GM18861 (cell line): Measurements from ENCODE around the gene KCNAB2.

Source experiments
- ATAC-seq: cut with Tn5 transposase; IDR thresholded peaks from one replicate; pipeline ENCODE4 v1.9.1; 2021; ENCODE audit not compliant: unreplicated experiment

The KCNAB2 gene

DNA sequence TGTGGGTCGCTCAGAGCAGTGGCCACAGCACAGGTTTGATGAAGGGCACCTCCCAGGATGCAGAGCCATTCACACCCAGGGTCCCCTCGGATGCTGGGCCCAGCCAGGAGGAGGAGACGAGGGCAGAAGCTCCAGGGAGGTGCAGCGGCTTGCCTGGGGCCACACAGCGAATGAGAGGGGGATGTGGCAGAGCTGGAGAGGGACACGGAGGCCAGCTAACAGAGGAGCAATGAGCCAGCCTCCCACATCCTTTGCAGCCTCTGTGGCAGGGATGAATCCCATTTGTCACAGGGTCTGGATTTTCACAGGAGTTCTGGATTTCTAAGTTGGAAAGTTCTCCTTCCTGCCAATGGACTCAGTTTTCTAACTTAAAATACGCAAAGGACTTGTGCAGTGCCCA lies 98.5 kb downstream of the KCNAB2 start:
- ATAC-seq, result no peak

DNA sequence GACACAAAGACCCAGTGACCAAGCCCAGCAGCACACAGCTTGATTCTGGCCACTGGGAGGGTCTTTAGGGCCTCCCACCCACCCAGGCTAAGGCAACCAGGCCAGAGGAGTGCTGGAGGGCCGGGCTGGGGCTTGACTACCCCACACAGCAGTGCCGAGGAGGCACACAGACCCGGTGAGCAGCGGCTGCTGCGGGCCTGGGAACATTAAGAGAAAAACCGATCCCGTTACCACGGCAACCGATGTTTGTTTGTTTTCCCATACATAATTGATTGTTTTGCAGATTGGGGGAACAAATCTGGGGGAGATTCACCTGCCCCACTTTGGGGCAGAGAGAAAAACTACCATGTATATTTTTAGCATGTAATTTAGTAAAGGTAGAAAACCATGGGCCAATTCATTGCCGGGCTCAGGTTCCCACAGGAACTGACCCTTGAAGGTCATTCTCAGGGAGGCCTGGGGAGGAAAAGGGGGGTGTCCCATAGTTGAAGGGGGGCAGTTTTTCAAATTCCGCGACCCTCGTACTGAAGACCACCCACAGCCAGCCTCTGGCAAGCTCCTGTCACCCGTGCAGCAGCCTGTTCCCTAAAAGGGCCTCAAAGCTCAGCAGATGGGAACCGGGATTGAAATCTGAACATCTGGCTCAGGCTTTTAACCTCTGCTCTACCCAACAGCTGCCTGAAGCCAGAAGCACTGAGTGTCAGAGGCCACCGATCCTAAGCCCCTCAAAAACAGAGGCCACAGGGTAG lies 99.1 kb downstream of the KCNAB2 start:
- no peak for ATAC-seq

- no peak for ATAC-seq
Observed at GRCh38 chr1:6145396-6145750, 99.7 kb downstream of the KCNAB2 start.

- no peak for ATAC-seq
Observed at GRCh38 chr1:6145864-6146410, 100.2 kb downstream of the KCNAB2 start.

GRCh38 chr1:6148497-6149241 lies 103.0 kb downstream of the KCNAB2 start:
- no peak for ATAC-seq

- ATAC-seq, result no peak
Observed at GRCh38 chr1:6149597-6149996, 103.9 kb downstream of the KCNAB2 start.

DNA sequence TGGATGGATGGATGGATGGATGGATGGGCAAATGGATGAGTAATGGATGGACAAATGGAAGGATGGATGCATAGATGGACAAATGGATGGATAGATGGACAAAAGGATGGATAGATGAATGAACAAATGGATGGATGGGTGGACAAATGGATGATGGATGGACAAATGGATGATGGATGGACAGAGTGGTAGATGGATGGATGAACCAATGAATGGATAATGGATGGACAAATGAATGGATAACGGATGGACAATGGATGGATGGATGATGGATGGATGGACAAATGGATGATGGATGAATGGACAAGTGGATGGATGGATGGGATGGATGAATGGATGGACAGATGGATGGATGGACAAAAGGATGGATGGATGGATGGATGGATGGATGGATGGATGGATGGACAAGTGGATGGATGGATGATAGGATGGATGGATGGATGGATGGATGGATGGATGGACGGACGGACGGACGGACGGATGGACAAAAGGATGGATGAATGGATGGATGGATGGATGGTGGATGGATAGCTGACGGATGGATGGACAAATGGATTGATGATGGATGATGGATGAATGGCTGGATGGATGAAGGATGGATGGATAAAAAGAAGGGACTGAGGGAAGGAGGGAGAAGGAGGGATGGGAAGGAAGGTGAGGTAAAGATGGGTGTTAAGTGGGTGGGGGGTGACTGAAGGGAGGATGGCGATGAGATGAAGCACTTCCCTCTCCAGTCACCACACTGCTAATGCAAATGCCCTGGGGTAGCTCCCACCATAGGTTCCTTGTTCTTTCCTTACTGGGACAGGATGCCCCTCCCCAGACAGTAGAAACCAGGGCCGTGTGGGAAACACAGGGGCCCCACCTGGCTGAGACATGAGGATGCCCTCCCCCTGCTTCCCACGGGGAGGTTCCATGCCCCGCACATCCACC lies 104.6 kb downstream of the KCNAB2 start:
- ATAC-seq, result no peak
